OCI-LY1 (cell line): ENCODE results near the gene FAM124A.

ENCODE experiments used
- H2AFZ ChIP-seq: fragments of 200-600 bp; sonication (generic), shearing (Covaris generic); 2 replicates; pipeline ENCODE4 v1.6.0; 2014; ENCODE audit warnings: antibody characterized with exemption, mild to moderate bottlenecking, low read length
- H3F3A ChIP-seq: fragments of 200-600 bp; sonication (generic), shearing (Covaris generic); 2 replicates; pipeline ENCODE4 v1.6.0; 2014; ENCODE audit warnings: mild to moderate bottlenecking, antibody characterized with exemption, low read length, moderate library complexity; ENCODE audit not compliant: insufficient read depth
- H3K27ac ChIP-seq: fragments of 200-600 bp; sonication (generic); 2 replicates; pipeline ENCODE4 v1.5.1; 2014; ENCODE audit warnings: low read length, mixed run types, mild to moderate bottlenecking, low read depth; ENCODE audit not compliant: poor library complexity, severe bottlenecking
- H3K27me3 ChIP-seq: fragments of 200-600 bp; sonication (generic); 2 replicates; pipeline ENCODE4 v1.6.0; 2014; ENCODE audit warnings: antibody characterized with exemption, mild to moderate bottlenecking, low read length, moderate library complexity; ENCODE audit not compliant: insufficient read depth
- H3K36me3 ChIP-seq: fragments of 200-600 bp; sonication (generic); 2 replicates; pipeline ENCODE4 v1.6.1; 2014; ENCODE audit warnings: mild to moderate bottlenecking, antibody characterized with exemption, low read length, moderate library complexity, mixed read lengths; ENCODE audit not compliant: insufficient read depth
- H3K4me1 ChIP-seq: fragments of 200-600 bp; sonication (generic); 2 replicates; pipeline ENCODE4 v1.5.1; 2014; ENCODE audit warnings: mild to moderate bottlenecking, low read length, moderate library complexity; ENCODE audit not compliant: insufficient read depth, severe bottlenecking
- H3K4me2 ChIP-seq: fragments of 200-600 bp; sonication (generic), shearing (Covaris generic); 2 replicates; pipeline ENCODE4 v1.6.1; 2014; ENCODE audit warnings: low read length
- H3K4me3 ChIP-seq: fragments of 200-600 bp; sonication (generic); 2 replicates; pipeline ENCODE4 v1.5.1; 2014; ENCODE audit warnings: low read length, low read depth, mild to moderate bottlenecking, mixed read lengths; ENCODE audit not compliant: poor library complexity, severe bottlenecking
- H3K79me2 ChIP-seq: fragments of 200-600 bp; shearing (Covaris generic); 2 replicates; pipeline ENCODE4 v1.6.1; 2016; ENCODE audit warnings: mixed run types, low read length, mixed read lengths; ENCODE audit not compliant: insufficient read depth
- H3K9ac ChIP-seq: fragments of 200-600 bp; sonication (generic), shearing (Covaris generic); 2 replicates; pipeline ENCODE4 v1.6.1; 2014; ENCODE audit warnings: mild to moderate bottlenecking, low read length, mixed read lengths
- H3K9me2 ChIP-seq: fragments of 200-600 bp; sonication (generic), shearing (Covaris generic); 2 replicates; pipeline ENCODE4 v1.6.1; 2014; ENCODE audit warnings: low read depth, mild to moderate bottlenecking, low read length, mixed read lengths
- H3K9me3 ChIP-seq: fragments of 200-600 bp; shearing (Covaris generic); 2 replicates; pipeline ENCODE4 v1.6.1; 2014; ENCODE audit warnings: low read length, mixed read lengths
- H4K20me1 ChIP-seq: fragments of 200-600 bp; sonication (generic), shearing (Covaris generic); 2 replicates; pipeline ENCODE4 v1.6.0; 2016; ENCODE audit warnings: mild to moderate bottlenecking, low read length; ENCODE audit not compliant: insufficient read depth
- CTCF ChIP-seq: fragments of 200-600 bp; sonication (generic), shearing (Covaris generic); IDR thresholded peaks from 2 replicates; pipeline ENCODE4 v1.5.1; 2017; ENCODE audit warnings: mild to moderate bottlenecking, antibody characterized with exemption, low read length, moderate library complexity, mixed read lengths
- EZH2 ChIP-seq: fragments of 200-600 bp; sonication (generic), shearing (Covaris generic); IDR thresholded peaks from 2 replicates; pipeline ENCODE4 v1.8.0; 2017; ENCODE audit warnings: borderline replicate concordance, mixed run types, mild to moderate bottlenecking, antibody characterized with exemption, low read length, moderate library complexity, mixed read lengths

The FAM124A gene

GRCh38 chr13:51308781-51309180 lies 86.6 kb downstream of the FAM124A start:
- Histone ChIP-seq H3K9ac (no peak overlapping the region), H3K9me3 (no peaks in the 10 kb centered on the region), H3K36me3 (no peaks in the 10 kb centered on the region), H3K4me3 (no peak overlapping the region), H3K4me1 (no peaks in the 10 kb centered on the region), H3K4me2 (no peak overlapping the region), H3F3A (no peaks in the 10 kb centered on the region), H3K27ac (no peak overlapping the region), H2AFZ (no peak overlapping the region), H3K9me2 (no peaks in the 10 kb centered on the region), H3K27me3 (no peaks in the 10 kb centered on the region), H4K20me1 (no peaks in the 10 kb centered on the region), H3K79me2 (no peaks in the 10 kb centered on the region)
- TF ChIP-seq EZH2 (no peak), CTCF (no peak)

GRCh38 chr13:51311231-51311630 lies 89.0 kb downstream of the FAM124A start:
- Histone ChIP-seq H3K9me3 (no peaks in the 10 kb centered on the region), H3K4me1 (no peaks in the 10 kb centered on the region), H4K20me1 (no peaks in the 10 kb centered on the region), H3K4me3 (no peak overlapping the region), H3K4me2 (no peak overlapping the region), H3F3A (no peaks in the 10 kb centered on the region), H3K9me2 (no peaks in the 10 kb centered on the region), H3K79me2 (no peaks in the 10 kb centered on the region), H3K27ac (no peak overlapping the region), H3K9ac (no peak overlapping the region), H3K36me3 (no peaks in the 10 kb centered on the region), H2AFZ (no peak overlapping the region), H3K27me3 (no peaks in the 10 kb centered on the region)
- TF ChIP-seq CTCF = no peak
- TF ChIP-seq EZH2 = no peak

GRCh38 chr13:51311957-51312520 lies 89.8 kb downstream of the FAM124A start:
- Histone ChIP-seq H2AFZ (no peak overlapping the region), H3K27ac (no peak overlapping the region), H3K79me2 (no peaks in the 10 kb centered on the region), H3K9me3 (no peaks in the 10 kb centered on the region), H3K9me2 (no peaks in the 10 kb centered on the region), H3K36me3 (no peaks in the 10 kb centered on the region), H4K20me1 (no peaks in the 10 kb centered on the region), H3K9ac (no peak overlapping the region), H3K4me3 (no peak overlapping the region), H3K27me3 (no peaks in the 10 kb centered on the region), H3K4me2 (no peak overlapping the region), H3F3A (no peaks in the 10 kb centered on the region), H3K4me1 (no peaks in the 10 kb centered on the region)
- TF ChIP-seq EZH2 = no peak
- TF ChIP-seq CTCF = no peak
